WTC11 (cell line): ENCODE data around the gene PGM3. TPM values are rescaled to one million over a fixed set of nuclear protein-coding genes. Genes with fewer than 3 reads are reported as not detected.

Experiments used
- ATAC-seq: fragments of 200-7000 bp; cut with Tn5 transposase; 2 replicates; pipeline ENCODE4 v1.10.0; 2021; ENCODE audit warnings: mild to moderate bottlenecking, moderate library complexity
- CTCF ChIA-PET: fragments of 300-600 bp; sonication (Branson Sonifier 250); formaldehyde crosslinking; loops from one replicate; lab custom pipeline; 2021; ENCODE audit warnings: antibody characterized with exemption; lab: Charles Lee
- POLR2A ChIA-PET: fragments of 350-600 bp; sonication (Branson Sonifier 250); formaldehyde crosslinking; loops from one replicate; lab custom pipeline; 2021; ENCODE audit warnings: antibody characterized with exemption; lab: Charles Lee
- DNase-seq: peaks from one replicate; pipeline ENCODE4 v3.0.0; 2021; ENCODE audit warnings: low spot score
- H3K27ac Mint-ChIP-seq: 2 replicates; pipeline ENCODE4 v1.8.0; 2021; ENCODE audit warnings: mixed read lengths
- H3K27me3 Mint-ChIP-seq: 2 replicates; pipeline ENCODE4 v1.8.0; 2021; ENCODE audit warnings: low read depth, mild to moderate bottlenecking, moderate library complexity, mixed read lengths
- H3K36me3 Mint-ChIP-seq: 2 replicates; pipeline ENCODE4 v1.8.0; 2021; ENCODE audit warnings: mixed read lengths
- H3K4me1 Mint-ChIP-seq: 2 replicates; pipeline ENCODE4 v1.8.0; 2022; ENCODE audit warnings: mixed read lengths
- H3K4me3 Mint-ChIP-seq: 2 replicates; pipeline ENCODE4 v1.8.0; 2021; ENCODE audit warnings: mild to moderate bottlenecking, moderate library complexity, mixed read lengths
- H3K9me3 Mint-ChIP-seq: 2 replicates; pipeline ENCODE4 v1.8.0; 2021; ENCODE audit warnings: mixed read lengths
- FOXP1 ChIP-seq: sonication (generic); formaldehyde crosslinking; IDR thresholded peaks from 2 replicates; pipeline ENCODE4 v1.8.0; 2022; ENCODE audit warnings: missing genetic modification reagents, mild to moderate bottlenecking, moderate library complexity, borderline replicate concordance
- GRHL2 ChIP-seq: fragments of 250-450 bp; sonication (Bioruptor Pico); IDR thresholded peaks from 2 replicates; pipeline ENCODE4 v1.8.0; 2022; ENCODE audit warnings: mild to moderate bottlenecking, moderate library complexity; ENCODE audit not compliant: insufficient replicate concordance, severe bottlenecking
- MXD4 ChIP-seq: fragments of 250-450 bp; sonication (Bioruptor Pico); IDR thresholded peaks from 2 replicates; pipeline ENCODE4 v1.8.0; 2021; ENCODE audit warnings: mild to moderate bottlenecking, moderate library complexity, borderline replicate concordance
- SMAD3 ChIP-seq: sonication (generic); formaldehyde crosslinking; IDR thresholded peaks from 2 replicates; pipeline ENCODE4 v1.8.0; 2022; ENCODE audit warnings: missing genetic modification reagents, mild to moderate bottlenecking, borderline replicate concordance
- SP1 ChIP-seq: sonication (generic); formaldehyde crosslinking; conservative IDR thresholded peaks from 2 replicates; pipeline ENCODE4 v1.8.1; 2022; ENCODE audit warnings: missing genetic modification reagents
- TEAD4 ChIP-seq: sonication (generic); formaldehyde crosslinking; IDR thresholded peaks from 2 replicates; pipeline ENCODE4 v1.8.0; 2022; ENCODE audit warnings: mild to moderate bottlenecking, missing genetic modification reagents
- TP53 ChIP-seq: sonication (generic); formaldehyde crosslinking; IDR thresholded peaks from 2 replicates; pipeline ENCODE4 v1.8.1; 2023; ENCODE audit warnings: mild to moderate bottlenecking, missing genetic modification reagents
- ZNF396 ChIP-seq: fragments of 250-450 bp; sonication (Bioruptor Pico); IDR thresholded peaks from 2 replicates; pipeline ENCODE4 v1.8.0; 2021; ENCODE audit warnings: mild to moderate bottlenecking, moderate library complexity, borderline replicate concordance
- total RNA-seq: library from RNA; stranded (reverse); gene quantifications from 3 replicates; pipeline ENCODE4 v1.2.3, GENCODE V29; 2021
- TF ChIP-seq, protein P1 (sequence below): sonication (generic); formaldehyde crosslinking; IDR thresholded peaks from 2 replicates; pipeline ENCODE4 v1.8.1; 2023; ENCODE audit warnings: mild to moderate bottlenecking, missing genetic modification reagents, borderline replicate concordance
- TF ChIP-seq, protein P2 (sequence below): sonication (generic); formaldehyde crosslinking; IDR thresholded peaks from 2 replicates; pipeline ENCODE4 v1.8.1; 2022; ENCODE audit warnings: mild to moderate bottlenecking, missing genetic modification reagents, moderate library complexity, borderline replicate concordance
- TF ChIP-seq, protein P3 (sequence below): sonication (generic); formaldehyde crosslinking; IDR thresholded peaks from 2 replicates; pipeline ENCODE4 v1.8.0; 2022; ENCODE audit warnings: mild to moderate bottlenecking, missing genetic modification reagents
- TF ChIP-seq, protein P4 (sequence below): sonication (generic); formaldehyde crosslinking; IDR thresholded peaks from 2 replicates; pipeline ENCODE4 v1.8.1; 2023; ENCODE audit warnings: mild to moderate bottlenecking, moderate library complexity, missing genetic modification reagents
- TF ChIP-seq, protein P5 (sequence below): fragments of 250-450 bp; sonication (Bioruptor Pico); IDR thresholded peaks from 2 replicates; pipeline ENCODE4 v1.9.0; 2021; ENCODE audit warnings: mild to moderate bottlenecking, borderline replicate concordance
- TF ChIP-seq, protein P6 (sequence below): sonication (generic); formaldehyde crosslinking; IDR thresholded peaks from 2 replicates; pipeline ENCODE4 v1.8.1; 2022; ENCODE audit warnings: low read depth, mild to moderate bottlenecking, moderate library complexity, missing genetic modification reagents, borderline replicate concordance
- TF ChIP-seq, protein P7 (sequence below): fragments of 250-450 bp; sonication (Bioruptor Pico); conservative IDR thresholded peaks from 2 replicates; pipeline ENCODE4 v1.9.0; 2021; ENCODE audit warnings: mild to moderate bottlenecking

The PGM3 gene
- total RNA-seq, 1 experiment from 2014 or later: 70.0 TPM

DNA sequence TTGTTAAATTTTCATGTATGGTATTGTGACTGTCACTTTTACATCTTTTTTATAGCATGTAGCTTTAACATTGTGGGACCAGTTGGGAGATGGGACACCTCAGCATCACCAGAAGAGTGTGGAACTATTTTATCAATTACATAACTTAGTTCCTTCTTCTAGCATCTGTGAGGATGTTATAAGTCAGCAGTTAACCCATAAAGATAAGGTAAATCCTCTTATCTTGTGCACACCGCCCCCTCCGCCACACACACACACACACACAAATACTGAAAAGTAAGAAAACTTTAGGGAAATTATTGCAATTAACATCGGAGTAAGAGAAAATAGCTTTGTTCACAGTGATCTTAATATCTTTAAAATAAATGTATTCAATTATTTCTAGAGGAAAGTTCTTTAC, 60.9 kb downstream of the PGM3 start:
- H3K36me3 Mint-ChIP-seq: peaks cover 22% of the 10 kb centered on the region
- ATAC-seq (no peak), DNase-seq (no peak)
- no peak overlapping the region for H3K27ac Mint-ChIP-seq
- ChIA-PET CTCF (no interaction called here), POLR2A (no interaction called here)
- H3K27me3 Mint-ChIP-seq: no peaks in the 10 kb centered on the region
- peaks cover 5% of the 10 kb centered on the region for H3K4me1 Mint-ChIP-seq
- no peaks in the 10 kb centered on the region for H3K9me3 Mint-ChIP-seq
- H3K4me3 Mint-ChIP-seq: no peak overlapping the region
- no peak for TF ChIP-seq MXD4
- no peak for TF ChIP-seq TP53 (CRISPR knock-in tag)
- TF ChIP-seq, protein P1, sequence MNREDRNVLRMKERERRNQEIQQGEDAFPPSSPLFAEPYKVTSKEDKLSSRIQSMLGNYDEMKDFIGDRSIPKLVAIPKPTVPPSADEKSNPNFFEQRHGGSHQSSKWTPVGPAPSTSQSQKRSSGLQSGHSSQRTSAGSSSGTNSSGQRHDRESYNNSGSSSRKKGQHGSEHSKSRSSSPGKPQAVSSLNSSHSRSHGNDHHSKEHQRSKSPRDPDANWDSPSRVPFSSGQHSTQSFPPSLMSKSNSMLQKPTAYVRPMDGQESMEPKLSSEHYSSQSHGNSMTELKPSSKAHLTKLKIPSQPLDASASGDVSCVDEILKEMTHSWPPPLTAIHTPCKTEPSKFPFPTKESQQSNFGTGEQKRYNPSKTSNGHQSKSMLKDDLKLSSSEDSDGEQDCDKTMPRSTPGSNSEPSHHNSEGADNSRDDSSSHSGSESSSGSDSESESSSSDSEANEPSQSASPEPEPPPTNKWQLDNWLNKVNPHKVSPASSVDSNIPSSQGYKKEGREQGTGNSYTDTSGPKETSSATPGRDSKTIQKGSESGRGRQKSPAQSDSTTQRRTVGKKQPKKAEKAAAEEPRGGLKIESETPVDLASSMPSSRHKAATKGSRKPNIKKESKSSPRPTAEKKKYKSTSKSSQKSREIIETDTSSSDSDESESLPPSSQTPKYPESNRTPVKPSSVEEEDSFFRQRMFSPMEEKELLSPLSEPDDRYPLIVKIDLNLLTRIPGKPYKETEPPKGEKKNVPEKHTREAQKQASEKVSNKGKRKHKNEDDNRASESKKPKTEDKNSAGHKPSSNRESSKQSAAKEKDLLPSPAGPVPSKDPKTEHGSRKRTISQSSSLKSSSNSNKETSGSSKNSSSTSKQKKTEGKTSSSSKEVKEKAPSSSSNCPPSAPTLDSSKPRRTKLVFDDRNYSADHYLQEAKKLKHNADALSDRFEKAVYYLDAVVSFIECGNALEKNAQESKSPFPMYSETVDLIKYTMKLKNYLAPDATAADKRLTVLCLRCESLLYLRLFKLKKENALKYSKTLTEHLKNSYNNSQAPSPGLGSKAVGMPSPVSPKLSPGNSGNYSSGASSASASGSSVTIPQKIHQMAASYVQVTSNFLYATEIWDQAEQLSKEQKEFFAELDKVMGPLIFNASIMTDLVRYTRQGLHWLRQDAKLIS (CRISPR knock-in tag): no peak
- no peak for TF ChIP-seq TEAD4 (CRISPR knock-in tag)
- TF ChIP-seq GRHL2 (CRISPR knock-in tag): no peak
- TF ChIP-seq, protein P2, sequence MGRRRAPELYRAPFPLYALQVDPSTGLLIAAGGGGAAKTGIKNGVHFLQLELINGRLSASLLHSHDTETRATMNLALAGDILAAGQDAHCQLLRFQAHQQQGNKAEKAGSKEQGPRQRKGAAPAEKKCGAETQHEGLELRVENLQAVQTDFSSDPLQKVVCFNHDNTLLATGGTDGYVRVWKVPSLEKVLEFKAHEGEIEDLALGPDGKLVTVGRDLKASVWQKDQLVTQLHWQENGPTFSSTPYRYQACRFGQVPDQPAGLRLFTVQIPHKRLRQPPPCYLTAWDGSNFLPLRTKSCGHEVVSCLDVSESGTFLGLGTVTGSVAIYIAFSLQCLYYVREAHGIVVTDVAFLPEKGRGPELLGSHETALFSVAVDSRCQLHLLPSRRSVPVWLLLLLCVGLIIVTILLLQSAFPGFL (CRISPR knock-in tag): no peak
- TF ChIP-seq, protein P3, sequence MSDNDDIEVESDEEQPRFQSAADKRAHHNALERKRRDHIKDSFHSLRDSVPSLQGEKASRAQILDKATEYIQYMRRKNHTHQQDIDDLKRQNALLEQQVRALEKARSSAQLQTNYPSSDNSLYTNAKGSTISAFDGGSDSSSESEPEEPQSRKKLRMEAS (CRISPR knock-in tag): no peak
- TF ChIP-seq, protein P4, sequence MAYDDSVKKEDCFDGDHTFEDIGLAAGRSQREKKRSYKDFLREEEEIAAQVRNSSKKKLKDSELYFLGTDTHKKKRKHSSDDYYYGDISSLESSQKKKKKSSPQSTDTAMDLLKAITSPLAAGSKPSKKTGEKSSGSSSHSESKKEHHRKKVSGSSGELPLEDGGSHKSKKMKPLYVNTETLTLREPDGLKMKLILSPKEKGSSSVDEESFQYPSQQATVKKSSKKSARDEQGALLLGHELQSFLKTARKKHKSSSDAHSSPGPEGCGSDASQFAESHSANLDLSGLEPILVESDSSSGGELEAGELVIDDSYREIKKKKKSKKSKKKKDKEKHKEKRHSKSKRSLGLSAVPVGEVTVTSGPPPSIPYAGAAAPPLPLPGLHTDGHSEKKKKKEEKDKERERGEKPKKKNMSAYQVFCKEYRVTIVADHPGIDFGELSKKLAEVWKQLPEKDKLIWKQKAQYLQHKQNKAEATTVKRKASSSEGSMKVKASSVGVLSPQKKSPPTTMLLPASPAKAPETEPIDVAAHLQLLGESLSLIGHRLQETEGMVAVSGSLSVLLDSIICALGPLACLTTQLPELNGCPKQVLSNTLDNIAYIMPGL: no peak
- TF ChIP-seq, protein P5, sequence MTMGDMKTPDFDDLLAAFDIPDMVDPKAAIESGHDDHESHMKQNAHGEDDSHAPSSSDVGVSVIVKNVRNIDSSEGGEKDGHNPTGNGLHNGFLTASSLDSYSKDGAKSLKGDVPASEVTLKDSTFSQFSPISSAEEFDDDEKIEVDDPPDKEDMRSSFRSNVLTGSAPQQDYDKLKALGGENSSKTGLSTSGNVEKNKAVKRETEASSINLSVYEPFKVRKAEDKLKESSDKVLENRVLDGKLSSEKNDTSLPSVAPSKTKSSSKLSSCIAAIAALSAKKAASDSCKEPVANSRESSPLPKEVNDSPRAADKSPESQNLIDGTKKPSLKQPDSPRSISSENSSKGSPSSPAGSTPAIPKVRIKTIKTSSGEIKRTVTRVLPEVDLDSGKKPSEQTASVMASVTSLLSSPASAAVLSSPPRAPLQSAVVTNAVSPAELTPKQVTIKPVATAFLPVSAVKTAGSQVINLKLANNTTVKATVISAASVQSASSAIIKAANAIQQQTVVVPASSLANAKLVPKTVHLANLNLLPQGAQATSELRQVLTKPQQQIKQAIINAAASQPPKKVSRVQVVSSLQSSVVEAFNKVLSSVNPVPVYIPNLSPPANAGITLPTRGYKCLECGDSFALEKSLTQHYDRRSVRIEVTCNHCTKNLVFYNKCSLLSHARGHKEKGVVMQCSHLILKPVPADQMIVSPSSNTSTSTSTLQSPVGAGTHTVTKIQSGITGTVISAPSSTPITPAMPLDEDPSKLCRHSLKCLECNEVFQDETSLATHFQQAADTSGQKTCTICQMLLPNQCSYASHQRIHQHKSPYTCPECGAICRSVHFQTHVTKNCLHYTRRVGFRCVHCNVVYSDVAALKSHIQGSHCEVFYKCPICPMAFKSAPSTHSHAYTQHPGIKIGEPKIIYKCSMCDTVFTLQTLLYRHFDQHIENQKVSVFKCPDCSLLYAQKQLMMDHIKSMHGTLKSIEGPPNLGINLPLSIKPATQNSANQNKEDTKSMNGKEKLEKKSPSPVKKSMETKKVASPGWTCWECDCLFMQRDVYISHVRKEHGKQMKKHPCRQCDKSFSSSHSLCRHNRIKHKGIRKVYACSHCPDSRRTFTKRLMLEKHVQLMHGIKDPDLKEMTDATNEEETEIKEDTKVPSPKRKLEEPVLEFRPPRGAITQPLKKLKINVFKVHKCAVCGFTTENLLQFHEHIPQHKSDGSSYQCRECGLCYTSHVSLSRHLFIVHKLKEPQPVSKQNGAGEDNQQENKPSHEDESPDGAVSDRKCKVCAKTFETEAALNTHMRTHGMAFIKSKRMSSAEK (CRISPR knock-in tag): no peak
- TF ChIP-seq, protein P6, sequence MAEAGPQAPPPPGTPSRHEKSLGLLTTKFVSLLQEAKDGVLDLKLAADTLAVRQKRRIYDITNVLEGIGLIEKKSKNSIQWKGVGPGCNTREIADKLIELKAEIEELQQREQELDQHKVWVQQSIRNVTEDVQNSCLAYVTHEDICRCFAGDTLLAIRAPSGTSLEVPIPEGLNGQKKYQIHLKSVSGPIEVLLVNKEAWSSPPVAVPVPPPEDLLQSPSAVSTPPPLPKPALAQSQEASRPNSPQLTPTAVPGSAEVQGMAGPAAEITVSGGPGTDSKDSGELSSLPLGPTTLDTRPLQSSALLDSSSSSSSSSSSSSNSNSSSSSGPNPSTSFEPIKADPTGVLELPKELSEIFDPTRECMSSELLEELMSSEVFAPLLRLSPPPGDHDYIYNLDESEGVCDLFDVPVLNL: no peak
- TF ChIP-seq SMAD3: no peak
- no peak for TF ChIP-seq SP1

DNA sequence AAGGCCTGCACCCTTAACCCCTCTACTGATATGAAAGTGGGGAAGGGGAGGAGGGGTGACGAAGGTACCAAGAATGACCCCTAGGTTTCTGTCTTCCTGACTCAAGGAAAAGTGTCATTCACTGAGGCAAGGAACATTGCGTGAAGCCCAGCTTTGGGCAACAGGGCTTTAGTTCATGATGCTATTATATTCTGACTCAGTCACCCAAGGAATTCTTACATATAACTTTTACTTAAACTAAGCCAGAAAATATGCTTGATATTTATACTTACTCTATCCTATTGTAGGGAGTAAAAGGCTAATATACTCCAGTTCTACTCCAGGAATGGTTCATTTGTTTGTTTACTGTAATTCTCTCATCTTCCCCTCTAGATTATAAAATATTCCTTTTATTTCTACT, 65.1 kb downstream of the PGM3 start:
- Mint-ChIP-seq H3K9me3 (no peaks in the 10 kb centered on the region), H3K4me3 (no peak overlapping the region), H3K27me3 (no peaks in the 10 kb centered on the region), H3K4me1 (peaks cover 17% of the 10 kb centered on the region), H3K27ac (no peak overlapping the region), H3K36me3 (peaks cover 35% of the 10 kb centered on the region)
- ATAC-seq: no peak
- ChIA-PET POLR2A (no interaction called here), CTCF (no interaction called here)
- DNase-seq: no peak
- TF ChIP-seq FOXP1 (CRISPR knock-in tag) (no peak), ZNF396 (CRISPR knock-in tag) (no peak)
- TF ChIP-seq, protein P7, sequence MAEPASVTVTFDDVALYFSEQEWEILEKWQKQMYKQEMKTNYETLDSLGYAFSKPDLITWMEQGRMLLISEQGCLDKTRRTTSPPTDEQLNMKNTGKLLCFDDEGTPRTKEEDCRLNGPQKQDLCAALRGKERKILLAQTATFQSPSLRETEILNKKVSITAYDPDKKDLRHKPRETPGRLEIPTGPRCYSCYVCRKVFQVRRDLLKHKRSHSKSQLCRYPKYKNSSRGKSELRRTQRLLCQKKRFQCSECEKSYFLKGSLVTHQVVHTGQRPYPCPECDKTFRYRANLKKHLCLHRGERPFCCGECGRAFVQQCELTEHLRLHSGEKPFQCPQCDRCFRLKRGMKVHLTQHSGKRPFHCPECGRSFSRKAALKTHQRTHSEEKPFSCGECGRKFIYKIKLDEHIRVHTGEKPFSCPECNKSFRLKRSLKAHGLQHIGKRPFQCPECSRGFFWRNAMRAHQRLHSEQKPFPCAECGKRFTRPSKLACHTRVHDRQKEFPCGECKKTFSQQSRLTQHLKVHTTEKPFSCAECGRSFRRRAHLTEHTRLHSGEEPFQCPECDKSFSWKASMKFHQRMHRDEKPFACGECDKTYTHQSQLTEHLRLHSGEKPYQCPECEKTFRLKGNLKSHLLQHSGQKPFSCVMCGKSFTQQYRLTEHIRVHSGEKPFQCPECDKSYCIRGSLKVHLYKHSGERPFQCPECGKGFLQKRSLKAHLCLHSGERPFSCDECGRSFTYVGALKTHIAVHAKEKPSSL (CRISPR knock-in tag): no peak
- TF ChIP-seq, protein P1 (CRISPR knock-in tag): no peak
